HEK293T (cell line): ENCODE results near the gene ICOS.

ENCODE experiments used
- ARNT ChIP-seq: fragments of 450-650 bp; IDR thresholded peaks from 2 replicates; pipeline ENCODE4 v1.6.1; 2017; ENCODE audit warnings: mild to moderate bottlenecking
- CTBP1 ChIP-seq: fragments of 450-650 bp; IDR thresholded peaks from 2 replicates; pipeline ENCODE4 v1.6.1; 2016; ENCODE audit warnings: borderline replicate concordance
- ELF4 ChIP-seq: fragments of 450-650 bp; IDR thresholded peaks from 2 replicates; pipeline ENCODE4 v1.6.1; 2017; ENCODE audit warnings: antibody characterized with exemption
- FOXA1 ChIP-seq: fragments of 450-650 bp; IDR thresholded peaks from 2 replicates; pipeline ENCODE4 v1.6.1; 2016; ENCODE audit warnings: mild to moderate bottlenecking
- FOXK2 ChIP-seq: fragments of 450-650 bp; IDR thresholded peaks from 2 replicates; pipeline ENCODE4 v1.6.1; 2016; ENCODE audit warnings: mild to moderate bottlenecking
- SP1 ChIP-seq: fragments of 450-650 bp; IDR thresholded peaks from 2 replicates; pipeline ENCODE4 v1.6.1; 2017
- SUZ12 ChIP-seq: fragments of 450-650 bp; IDR thresholded peaks from 2 replicates; pipeline ENCODE4 v1.6.1; 2016; ENCODE audit warnings: mild to moderate bottlenecking
- TARDBP ChIP-seq: fragments of 450-650 bp; IDR thresholded peaks from 2 replicates; pipeline ENCODE4 v1.6.1; 2016
- ZNF384 ChIP-seq: fragments of 450-650 bp; IDR thresholded peaks from 2 replicates; pipeline ENCODE4 v1.6.1; 2016

GRCh38 chr2:203890733-203891132, 45.8 kb upstream of the ICOS start:
- TF ChIP-seq FOXK2 (no peak), SP1 (no peak), TARDBP (no peak), ELF4 (no peak), FOXA1 (no peak), SUZ12 (no peak), CTBP1 (no peak), ZNF384 (no peak), ARNT (no peak)
